T-helper 1 cell (primary cell): ENCODE results near the gene TNIP1.

Experiments used
- DNase-seq, 5 donors: peaks; one replicate each; pipeline ENCODE4 v3.0.0-alpha.2; 2012 to 2020

Gene TNIP1

DNA sequence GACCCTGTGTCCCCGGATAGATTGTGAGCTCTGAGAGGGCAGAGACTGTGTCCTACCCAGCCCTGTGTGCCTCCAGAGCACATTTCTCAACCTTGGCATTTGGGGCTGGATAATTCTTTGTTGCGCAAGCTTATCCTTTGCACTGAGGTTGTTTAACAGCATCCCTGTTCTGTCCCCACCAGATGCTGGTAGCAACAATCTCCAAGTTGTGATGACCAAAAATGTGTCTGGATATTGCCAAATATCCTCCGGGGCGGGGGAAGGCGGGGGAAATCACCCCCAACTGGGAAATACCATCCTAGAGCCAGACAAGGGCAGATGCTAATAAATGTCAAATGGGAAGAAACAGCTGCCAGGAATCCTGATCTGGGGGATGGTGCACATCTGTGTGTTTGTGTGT is 24.0 kb upstream of the TNIP1 start:
- DNase-seq = no peak

DNA sequence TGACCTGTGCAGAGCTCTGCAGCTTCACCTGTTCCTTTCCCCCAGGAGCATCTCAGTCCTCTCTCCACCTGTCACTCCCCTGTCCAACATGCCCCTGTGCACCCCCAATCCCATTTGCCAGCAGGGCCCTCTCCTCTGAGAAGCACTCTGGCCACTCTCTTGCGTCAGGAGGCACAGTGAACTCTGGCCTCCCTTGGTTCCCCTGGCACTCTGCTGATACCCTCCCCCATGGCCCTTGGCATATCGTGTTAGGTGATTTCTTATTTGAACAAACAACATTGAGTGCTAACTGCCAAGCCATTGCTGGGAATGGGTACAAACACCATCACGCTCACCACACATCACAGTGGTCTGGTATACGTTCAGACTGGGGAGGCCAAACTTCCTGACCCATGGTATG is 20.9 kb upstream of the TNIP1 start:
- no peak for DNase-seq

DNA sequence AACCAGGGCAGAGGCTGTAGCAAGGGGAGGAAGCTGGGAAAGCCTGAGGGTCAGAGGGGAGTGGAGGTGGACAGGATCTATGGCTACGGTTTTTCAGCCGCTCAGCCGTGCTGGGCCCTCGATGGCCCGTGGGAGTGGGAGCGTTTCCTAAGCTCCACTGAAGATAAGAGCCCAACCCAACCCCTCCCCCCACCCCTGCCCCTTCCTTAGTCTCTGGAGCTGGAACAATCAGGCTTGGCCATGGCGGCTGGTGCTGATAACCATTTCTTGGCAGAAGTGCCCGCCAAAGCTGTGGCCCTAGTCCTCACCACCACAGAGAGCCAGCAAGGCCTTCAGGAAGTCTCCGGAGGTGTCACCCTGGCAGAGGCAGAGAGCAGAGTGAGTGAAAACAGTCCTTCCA is 20.3 kb upstream of the TNIP1 start:
- DNase-seq = no peak

DNA sequence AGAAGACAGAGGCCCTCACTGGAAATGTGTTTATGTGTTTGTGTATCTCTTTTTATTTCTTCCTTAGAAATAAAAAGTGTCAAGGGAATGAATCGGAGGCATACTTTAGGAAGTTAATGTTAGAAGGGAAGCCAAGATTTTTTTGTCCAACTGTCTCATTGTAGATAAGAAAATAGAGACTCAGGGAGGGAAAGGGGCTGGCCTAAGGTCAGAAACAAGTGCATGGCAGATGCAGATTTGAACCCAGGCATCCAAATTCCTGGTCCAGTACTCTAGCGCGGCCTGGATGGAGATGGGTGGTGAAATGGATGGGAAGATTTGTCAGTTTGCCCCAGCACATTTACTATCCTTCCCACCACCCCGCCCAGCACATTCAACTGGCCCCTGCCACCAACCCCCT is 19.8 kb upstream of the TNIP1 start:
- no peak for DNase-seq

DNA sequence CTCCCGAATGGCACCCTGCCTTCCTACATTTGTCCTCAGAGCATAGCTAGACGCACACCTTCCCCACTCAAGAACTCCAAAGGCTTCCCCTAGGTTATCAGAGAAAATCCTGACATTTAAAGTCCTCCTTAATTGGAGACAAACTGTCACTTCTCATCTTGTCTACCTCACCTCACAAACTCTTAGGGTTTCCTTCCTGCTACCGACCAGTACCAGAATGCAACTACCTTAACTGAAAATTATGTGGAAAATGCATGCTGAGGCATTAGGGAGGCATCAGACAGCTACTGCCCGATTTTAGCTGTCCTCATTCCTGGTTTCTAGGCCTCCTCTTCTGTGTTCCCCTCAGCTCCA is 17.9 kb upstream of the TNIP1 start:
- no peak for DNase-seq

DNA sequence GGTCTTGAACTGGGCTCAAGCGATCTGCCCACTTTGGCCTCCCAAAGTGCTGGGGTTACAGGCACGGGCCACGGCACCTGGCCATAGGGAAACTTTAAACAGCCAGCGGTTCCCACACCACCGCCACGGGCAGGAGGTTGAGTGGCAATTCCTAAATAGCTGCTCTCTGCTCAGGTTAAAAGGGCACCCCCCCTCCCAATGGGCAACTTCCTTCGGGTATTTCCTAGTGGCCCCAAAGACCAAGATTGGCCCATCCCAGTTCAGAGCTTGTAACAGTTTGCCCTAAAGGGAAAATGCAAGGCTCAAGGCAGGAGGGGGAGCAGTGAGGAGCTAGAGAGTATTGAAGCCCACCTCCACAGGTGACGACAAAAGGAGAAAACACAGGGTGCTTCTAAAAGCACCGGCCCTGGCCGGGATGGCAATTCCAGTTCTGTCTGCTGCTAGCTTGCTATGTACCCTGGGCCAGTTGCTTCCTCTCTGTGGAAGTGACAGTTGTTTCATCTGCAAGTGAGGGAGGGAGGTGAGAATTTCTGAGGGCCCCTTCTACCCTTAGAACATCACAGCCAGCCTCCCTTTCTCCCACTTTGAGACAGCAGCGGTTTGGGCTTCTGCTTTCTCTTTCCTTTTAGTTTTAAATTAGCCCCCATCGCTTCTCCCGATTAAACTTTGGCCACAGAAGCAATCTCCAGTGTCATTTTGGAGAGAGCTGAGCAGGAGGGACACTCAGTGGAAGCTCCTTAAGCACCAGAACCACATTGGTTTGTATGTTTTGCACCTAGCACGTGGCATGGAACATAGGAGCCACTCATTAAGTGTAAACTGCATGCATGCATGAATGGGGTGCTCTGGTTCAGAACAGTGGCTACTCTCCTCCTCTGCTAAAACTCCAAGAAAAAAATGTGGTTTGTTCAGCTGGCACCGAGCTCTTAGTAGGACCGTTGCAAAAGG is 17.3 kb upstream of the TNIP1 start:
- DNase-seq = peak in 1 of 5 donors; percentile 64

DNA sequence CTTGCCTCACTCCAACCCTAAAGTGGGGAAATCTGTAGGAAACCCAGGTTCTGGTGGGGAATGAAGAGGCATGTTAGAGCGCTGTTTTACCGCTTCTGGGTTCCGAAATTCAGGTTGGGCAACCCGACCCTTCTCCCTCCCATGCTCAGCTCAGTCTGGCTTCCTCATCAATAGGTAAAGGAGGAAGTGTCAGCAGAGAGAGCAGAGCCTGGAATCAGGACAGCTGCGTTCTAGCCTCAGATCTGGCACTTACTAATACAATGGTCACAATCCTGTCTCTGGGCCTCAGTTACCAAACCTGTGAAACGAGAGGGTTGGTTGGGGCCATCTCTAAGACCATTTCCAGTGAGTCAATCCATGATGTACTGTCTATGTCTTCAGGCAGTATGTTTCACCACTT is 16.2 kb upstream of the TNIP1 start:
- no peak for DNase-seq

DNA sequence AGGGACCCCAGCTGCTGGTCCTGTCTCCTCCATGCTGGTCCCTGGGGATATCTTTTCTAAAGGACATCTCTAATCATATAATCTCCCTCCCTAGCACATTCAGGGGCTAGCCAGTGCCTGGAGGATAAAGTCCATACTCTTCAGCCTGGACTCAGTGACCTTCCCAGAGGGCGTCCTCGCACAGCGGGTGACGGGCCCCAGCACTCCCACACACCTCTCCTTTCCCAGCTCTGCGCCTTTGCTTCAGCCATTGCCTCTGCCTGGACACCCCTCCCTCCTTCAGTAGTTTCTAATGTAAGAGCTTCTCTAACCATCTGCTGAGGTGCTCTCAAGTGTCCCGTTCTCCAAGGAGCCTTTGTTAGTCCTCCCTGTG is 15.2 kb upstream of the TNIP1 start:
- no peak for DNase-seq

DNA sequence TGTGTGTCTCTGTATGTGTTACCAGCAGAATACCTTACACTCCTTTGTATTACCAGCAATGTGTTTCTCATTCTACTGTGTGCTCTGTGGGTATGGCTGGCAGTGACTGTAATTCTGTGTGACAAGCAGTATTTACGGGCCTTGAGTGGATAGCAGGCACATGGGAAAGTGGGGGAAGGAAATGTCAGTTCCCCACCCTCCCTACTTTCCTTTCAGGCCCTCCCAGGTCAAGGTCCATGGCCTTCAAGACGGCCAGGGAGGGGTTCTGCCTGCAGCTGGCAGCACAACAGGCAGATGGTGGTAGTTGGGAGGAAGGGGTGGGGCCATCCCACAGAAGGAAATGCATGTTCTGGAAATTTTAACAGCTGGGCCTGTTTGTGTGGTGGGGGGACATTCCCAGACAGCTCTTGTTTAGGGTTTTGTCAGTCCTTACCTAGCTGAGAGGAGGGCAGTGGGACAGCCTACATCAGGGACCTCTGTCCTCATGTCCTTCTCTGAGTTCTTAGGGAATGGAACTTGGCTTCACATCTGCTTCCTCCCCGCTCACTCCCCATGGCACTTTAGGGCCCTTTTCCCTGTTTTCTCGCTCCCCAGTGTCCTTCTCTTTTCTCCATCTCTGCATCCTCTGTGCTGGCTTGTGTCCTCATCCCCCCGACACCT is 14.6 kb upstream of the TNIP1 start:
- DNase-seq = no peak

DNA sequence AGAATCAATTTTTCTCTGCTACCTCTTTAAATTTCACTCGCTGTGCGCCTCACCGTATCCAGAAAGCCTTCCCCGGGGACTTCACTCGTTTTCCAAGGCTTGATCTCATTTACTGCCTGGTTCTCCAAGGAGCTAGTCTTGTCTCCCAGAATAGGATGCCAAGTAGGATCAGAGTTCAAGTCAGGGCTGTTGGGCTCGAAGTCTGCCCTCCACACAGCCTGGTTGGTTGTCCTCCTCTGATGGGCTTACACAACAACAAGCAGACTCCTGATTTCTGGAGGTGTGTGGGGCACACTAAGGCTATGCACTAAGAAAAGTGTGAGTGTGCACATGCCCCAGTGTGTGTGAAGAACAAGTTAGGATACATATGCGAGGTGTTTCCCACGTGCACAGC is 14.0 kb upstream of the TNIP1 start:
- DNase-seq = no peak

DNA sequence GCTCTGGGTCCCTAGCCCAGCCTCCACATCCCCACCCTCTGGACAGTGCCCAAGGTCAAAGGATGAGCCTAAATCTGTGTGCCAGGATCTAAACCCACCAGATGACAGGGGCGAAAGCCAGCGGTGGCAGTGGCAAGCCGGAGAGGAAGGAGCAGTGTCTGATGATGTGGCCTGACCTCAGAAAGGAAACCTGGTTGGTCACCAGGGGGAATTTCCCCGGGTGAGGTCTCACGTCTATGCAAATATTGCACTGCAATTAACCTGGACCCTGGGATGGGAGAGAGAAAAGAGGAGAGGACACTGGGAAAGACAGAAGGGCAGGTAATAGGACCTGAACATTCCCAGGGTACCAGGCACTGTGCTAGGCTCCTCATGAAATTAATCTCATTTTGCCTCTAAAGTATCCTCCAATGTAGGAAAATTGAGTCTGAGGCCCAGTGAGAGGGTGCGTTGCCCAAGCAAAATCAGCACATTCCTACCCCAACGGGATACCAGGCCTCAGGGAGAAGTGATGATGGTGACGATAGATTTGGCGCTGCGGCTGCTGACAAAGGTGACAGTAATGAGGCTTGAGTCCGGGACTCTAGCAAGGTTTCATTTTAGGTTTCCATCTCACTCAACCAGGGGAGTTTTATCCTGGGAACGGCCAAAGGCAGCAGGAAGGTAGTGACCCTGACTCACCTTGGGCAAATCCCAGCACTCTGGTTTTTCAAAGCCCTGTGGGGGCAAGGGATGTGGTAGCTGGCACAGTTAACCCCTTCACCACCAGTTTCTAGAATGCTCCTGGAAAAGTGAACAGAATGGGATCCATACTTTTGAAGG is 13.4 kb upstream of the TNIP1 start:
- DNase-seq = peak; percentile 30 to 65 (median 41)

DNA sequence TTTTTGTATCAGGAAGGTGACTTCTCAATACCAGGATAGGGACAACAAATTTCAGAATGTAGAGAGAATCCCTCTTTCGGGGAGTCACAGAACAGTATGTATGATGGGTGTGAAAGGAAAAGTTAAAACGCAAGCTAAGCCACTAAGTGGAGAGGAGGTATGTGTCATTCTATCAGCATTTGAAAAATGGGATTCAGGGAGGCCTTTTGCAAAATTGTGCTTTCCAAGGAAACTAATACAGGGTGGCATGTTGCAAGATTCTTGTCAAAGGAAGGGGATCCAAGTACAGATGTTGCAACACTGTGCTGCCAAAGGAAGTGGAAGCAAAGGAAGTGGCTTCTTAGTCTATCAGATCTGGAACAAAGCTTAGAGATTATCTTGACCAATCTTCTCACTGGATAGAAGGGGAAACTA is 12.6 kb upstream of the TNIP1 start:
- no peak for DNase-seq

DNA sequence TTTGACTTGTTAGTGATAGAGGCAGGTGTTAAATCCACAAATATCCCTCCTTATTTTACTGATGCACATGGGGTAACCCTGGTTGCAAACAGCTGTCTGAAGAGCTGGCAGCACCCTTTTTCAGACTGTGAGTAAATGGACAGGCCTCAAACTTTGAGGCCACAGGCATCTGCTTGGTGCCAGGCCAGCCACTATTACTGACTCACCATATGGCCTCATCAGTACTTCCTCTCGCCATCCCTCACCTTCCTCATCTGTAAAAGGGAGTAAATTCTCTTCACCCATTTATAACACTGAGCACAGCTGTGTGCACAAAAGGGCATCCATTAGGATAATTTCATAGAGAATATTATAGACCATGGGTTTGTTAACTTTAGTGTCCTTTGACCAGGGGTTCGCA is 11.9 kb upstream of the TNIP1 start:
- DNase-seq = no peak

DNA sequence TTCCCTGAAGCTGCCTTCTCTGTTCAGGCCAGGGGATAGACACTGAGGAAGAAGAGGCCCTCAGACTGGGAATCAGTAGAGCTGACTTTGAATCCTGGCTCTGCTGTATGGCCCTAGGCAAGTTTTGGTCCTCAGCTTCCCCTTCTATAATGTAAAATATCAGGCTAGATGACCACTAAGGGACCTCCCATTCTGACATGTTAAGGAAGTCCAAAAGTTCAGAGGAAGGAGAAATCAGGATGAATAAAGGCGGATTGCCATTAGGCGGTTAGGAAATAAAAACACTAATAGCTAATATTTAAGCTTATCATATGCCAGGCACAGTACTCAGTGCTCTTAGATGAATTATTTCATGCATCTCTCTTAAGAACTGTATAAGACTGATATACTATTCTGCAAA is 8.9 kb upstream of the TNIP1 start:
- no peak for DNase-seq

DNA sequence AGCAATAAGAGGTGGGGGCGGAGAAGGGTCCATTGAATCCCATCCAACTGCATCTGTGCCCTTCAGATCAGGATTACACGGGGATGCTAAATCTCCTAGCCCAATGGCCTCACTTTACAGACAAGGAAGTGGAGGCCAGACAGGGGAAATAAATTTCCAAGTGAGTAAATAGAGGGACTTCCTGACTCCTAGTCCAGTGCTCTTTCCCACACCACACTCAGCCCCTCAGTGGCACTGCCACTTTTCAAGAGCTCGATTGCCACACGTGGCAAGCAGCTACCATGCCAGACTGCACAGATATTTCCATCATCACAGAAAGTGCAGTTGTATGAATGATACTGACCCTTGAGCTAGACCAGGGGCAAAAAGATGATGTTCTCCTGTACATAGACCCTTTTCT is 8.2 kb upstream of the TNIP1 start:
- DNase-seq = no peak

DNA sequence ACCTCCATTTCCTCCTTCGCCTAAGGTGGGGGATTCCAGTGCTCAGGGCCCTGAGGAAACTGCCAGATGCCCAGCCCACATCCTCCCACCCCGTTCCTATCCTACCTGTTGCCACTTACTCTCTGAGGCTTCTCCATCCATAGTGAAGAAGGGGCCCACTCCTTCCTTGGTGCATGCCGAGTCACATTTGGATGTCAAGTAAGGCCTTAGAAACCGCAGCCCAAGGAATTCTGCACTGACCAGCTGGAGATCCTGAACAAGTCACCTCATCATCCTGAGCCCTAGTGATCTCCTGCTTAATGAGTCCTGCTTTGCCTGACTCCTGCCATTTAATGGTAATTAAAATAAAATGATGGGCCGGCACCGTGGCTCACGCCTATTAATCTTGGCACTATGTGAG is 6.7 kb upstream of the TNIP1 start:
- no peak for DNase-seq

DNA sequence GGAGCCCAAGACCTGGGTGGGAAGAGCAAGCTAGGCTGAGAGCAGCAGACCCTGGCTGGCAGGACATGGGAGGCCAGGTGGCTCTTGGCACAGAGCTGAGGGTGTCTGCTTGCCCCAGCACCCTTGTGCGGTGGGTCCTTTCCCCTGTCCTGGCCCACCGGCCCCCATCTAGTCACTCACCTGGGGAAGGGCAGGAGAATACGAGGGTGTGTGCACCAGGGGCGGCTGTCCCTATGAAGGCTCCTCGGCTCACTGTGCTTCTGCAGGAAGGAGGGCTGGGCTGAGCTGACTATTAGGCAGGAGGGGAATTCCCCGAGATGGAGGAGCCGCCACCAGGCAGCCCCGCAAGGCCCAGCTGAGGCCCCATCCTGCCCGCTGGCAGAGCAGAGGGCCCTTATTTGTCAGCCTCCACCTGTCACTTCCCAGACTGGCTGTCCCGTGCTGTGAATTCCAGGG is 6.1 kb upstream of the TNIP1 start:
- DNase-seq = peak; percentile 54 to 73 (median 69)

DNA sequence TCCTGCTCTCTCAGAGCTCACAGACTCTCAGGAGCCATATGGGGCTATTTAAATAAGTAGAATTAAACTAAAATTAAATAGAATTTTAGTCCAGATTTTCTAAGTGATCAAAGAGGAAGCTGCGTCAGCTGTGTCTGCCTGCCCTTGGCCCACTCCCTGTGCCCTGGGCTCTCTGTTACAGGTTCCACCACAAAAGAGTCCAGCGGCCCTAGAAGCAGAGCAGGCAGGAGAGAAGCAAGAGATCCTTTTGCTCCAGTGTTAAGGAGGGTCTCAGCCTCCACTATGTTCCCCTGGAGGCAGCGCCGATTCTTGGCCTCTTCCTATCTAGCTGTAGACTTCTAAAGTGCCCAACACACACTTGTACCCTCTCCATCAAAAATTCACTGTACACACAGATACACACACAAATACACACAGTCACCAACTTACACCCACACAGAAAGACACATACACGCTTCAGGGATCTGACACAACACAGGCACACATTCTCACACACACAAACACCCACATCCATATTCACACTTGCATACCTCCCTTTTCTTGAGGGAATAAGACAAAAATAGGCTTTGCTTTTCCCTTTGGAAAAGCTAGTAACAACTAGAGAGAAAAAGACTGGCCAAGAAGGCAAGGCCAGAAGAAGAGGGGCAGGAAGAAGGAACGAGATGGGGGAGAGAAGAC is 5.5 kb upstream of the TNIP1 start:
- no peak for DNase-seq

DNA sequence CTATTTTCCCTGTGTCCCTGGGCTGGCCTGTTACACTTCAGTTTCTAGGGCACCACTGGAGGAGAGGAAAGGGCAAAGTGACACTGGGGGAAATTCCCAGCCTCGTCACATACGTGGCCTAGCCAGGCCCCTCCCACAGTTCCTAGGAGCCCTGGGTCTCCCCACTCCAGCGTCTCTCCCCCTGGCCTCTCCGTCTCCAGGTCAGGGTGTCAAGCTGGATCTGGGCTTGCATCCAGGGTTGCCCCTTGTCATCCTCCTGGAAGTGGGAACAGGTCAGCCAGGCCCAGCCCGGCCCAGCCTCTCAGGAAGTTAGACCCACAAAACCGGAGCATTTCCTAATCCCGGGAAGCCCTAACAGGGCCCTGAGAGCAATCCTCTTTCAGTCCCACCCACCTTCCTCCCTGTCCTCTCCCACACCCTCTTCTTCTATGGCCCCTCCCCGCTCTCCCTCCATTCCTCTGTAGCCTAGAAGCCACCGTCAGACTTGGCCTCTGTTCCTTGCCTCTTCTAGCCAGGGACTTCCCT is 4.7 kb upstream of the TNIP1 start:
- DNase-seq = peak in 4 of 5 donors; percentile 48 to 57 (median 54)

DNA sequence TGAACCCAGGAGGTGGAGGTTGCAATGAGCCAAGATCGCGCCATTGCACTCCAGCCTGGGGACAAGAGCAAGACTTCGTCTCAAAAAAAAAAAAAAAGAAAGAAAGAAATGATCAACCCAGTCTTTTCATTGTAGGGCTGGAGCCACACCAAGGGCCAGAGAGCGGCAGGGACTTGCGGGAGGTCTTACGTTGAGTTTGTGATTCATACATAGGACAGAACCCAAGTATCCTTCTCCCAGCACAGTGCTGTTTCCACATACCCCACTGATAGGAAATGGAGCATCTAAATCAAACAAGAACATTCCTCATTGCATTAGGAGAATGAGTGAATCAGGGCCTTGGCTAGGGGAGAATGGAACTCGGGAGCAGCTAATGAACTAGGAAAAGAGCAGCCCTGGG is 3.5 kb upstream of the TNIP1 start:
- no peak for DNase-seq

DNA sequence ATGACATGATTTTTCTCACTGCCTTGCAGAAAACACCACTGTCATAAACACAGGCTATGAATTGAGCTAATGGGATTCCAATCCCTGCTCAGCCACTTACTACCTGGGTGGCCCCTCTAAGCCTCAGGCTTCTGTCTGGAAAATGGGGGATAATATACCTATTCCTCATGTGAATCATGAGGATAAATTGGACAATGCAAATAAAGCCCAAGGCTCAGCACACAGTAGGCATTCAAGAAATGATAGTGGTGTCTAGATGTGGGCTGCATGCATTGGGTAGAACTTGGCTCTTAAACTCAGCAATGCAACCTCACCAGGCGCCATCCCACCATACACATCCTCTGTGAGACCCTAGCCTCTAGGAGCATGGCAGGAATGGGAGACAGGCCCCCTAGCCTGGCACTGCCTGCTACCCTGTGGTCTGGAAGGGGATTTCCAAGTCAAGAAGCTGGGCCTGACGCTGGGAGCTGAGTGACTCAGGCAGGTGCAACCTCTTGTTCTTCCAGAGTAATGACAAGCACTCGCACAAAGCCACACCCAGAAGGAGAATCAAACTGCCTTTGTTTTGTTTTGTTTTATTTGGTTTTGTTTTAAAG is 2.3 kb upstream of the TNIP1 start:
- DNase-seq = peak; percentile 53 to 77 (median 58)

DNA sequence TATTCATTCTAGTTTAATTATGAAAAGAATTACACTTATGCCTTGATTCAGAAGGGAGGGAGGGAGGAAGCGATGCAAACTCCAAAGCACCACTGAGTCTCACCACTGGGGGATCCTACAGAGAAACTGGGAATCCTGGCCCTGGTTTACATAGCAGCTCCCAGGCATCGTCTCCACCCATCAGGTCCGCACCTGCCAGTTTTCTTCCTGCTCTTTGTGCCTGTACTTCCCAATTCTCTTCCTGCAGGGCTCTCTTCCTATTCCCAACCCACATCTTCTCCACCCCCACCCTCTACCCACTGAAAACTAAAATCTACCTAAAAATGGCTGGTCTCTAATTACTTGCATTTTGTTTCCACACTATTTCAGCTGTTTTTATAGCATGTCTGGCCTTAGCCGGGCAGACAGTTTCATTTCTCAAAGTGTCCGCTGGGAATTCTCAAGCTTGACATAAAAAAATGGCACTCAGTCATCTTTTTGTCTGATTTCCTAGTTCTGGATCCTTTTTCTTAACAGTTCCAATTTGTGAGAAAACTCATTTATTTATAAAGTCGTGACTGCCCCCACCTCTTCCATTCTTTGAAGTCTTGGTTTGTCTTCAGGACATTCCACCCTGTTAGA is 1.6 kb upstream of the TNIP1 start:
- DNase-seq = no peak
